Measurements from ENCODE around the gene OSBPL3.

Gene OSBPL3

DNA sequence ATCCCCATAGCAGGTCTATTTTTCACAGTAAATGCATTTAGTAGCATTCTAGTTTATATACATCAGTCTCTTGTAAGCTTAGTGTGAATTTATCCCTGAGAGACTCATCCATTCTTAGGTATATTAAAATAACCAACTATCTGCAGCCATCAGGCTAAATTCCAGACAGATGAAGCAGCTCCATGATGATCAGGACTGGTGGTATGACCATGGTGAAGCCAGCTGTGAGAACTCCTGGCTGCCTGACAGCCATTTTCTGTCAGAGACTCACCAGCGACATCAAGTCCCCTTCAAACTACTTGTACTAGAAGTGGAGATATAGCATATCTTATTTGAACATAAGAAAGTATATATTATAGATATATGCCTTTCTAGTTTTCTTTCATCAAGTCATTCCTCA is 152.4 kb downstream of the OSBPL3 start:
- DNase-seq (ENCODE audit: low spot score): no peak

DNA sequence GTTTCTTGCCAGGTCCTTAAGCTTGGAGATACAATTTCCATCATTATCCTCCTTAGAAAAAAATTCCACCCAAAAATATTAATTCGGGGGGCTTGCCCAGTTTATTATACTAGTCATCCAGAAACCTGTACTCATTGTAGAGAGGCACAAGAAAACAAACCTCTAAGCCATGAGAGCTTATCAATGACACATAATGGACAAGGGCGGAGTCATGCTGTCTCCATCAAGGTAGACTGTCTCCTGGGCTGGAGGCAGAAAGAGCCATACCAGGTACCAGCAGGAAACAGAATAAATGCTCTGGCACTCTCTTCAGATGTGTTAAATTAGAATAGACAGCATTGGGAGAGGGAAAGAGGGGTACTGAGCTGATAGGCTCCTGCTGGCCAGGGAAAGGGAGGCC is 153.0 kb downstream of the OSBPL3 start:
- DNase-seq (ENCODE audit: low spot score): no peak

DNA sequence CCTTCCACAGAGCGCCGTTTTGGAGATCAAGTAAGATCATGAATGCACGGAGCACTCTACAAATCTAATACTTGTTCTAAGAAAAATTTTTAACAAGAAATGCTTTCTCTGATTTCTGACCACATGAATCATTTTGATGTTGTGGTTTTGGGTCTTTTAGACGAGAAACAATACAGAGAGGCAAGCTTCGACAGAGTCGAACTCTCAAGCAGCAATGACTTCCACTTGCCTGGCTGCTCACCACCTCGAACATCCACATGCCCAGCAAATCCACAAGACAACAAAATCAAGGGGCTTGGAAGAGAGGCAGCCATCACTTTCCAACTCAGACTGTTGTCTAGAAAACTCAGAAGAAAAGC is 153.3 kb downstream of the OSBPL3 start:
- DNase-seq (ENCODE audit: low spot score): no peak

DNA sequence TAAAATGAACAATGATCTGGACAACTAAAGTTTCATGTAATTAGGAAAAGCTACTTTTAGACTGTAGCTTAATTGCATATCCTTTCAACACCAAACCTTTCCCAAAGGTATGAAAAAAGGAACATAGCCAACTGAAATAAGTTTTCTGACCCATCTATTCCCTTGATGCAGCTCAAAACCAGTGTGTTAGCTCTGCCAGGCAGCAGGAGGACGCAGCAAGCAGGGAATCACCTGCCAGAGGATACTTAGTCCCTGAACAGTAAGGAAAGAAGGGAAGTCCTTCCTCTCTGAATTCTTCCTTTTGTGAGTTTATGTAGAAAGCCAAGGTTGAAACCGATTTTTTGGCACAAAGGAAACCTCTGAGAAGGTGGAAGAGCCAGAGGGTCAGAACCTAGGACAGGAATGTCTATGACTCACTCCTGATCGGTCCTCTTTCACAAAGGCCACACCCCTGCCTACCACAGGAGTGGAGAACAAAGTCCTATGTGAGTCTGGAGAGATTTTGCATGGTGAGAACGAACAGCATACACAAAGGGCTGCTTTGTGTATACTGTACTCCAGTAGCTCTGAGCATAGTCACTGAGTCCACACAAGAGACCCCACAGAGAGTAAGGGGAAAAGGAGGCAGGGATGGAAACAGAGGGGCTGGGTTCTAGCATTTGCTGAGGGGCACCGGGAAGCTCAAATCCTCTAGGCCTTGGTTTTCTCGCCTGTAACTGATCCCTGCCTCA is 153.9 kb downstream of the OSBPL3 start:
- no peak for DNase-seq (ENCODE audit: low spot score)

DNA sequence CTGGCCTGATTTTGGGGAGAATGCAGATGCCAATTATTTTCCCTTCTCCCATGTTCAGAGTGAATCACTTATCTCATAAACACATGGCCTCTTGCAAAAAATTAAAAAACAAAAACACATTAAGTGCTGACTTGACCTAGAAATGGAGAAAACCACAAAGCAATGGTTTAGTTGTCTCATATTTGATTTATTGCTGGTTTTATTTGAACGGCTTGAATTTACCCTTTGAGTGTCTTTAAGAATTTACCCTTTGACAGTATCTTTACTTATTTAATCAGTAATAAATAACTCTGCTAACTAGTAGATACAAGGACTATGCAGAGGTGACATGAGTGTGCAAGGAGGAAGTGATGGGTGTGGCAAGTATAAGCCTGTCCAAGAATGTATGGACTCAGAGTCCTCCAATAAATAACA is 154.6 kb downstream of the OSBPL3 start:
- DNase-seq (ENCODE audit: low spot score): no peak

DNA sequence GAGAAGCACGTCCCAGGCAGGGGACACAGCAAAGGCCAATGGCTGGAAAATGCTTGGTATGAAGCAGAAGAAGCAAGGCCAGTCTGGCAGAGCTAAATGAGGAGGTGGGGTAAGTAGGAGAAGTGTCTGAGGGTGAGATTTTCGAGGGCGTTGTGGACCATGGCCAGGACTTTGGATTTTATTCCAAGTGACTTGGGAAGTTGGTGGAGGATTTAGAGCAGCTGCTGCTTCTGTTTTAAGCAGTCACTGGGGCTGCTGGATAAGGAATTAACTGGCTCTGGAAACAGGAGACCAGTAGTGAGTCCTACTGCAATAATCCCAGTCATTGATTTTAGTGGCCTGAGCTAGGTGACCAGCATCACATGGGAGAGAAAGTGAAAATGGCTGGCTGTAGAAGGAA is 155.1 kb downstream of the OSBPL3 start:
- DNase-seq (ENCODE audit: low spot score): no peak

DNA sequence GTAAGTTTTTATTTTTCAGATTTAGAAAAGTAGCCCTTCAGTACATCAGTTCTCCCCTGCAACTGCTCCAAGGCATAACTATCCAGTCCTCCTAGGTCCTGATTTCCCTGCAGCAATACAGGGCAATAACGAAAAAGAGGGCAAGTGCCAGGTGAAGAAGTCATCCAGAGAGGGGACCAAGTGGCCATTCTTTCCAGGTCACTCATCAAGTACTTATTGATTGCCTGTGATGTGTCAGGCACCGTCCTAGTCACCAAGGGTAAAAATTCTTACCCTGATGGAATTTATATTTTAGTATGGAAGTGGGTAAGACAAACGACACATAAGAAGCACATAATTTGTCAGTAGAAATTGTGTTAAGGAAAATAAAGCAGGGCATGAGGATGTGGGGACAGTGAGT is 155.6 kb downstream of the OSBPL3 start:
- DNase-seq (ENCODE audit: low spot score): no peak

DNA sequence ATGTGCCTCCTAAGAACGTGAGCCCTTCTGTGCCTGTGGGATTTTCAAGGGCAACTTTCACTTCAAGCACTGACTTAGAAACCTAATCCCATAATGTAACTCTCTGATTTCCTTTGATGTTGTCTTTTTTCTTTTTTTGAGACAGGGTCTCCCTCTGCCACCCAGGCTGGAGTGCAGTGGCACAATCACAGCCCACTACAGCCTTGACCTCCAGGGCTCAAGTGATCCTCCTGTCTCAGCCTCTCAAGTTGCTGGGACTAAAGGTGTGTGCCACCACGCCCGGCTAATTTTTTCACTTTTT is 158.3 kb downstream of the OSBPL3 start:
- no peak for DNase-seq (ENCODE audit: low spot score)

DNA sequence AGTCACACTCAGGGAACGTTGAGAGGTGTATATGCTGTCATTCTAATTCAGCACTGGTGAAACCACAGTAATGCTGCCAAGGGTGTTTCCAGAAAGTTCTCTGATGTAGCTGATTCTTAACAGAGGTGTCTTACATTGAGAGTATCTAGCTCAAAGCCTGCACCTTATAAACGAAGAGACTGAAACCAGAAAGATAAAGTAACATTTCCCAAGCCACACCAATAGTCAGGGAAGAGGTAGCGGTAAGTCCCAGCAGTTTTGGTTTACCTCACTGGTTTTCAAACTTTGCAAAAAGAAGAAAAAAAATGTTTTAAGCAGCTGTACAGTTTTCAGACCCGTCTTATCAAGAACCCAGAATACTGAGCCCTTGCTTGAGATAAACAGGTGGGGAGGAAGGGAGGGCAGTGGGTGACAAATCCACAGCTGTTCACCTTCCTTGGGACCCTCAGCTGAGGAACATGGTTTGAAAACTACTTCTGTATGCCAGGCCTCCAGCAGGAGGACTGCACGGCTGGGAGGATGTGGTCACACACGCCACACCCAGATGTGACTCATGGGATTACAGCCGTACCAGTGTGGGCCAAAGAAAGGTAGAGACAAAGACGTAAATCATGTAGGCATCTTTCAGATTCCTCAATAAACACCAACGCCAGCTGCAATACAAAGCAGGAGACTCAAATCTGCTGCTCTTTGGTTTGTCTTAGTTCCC is 158.8 kb downstream of the OSBPL3 start:
- DNase-seq (ENCODE audit: low spot score): no peak

DNA sequence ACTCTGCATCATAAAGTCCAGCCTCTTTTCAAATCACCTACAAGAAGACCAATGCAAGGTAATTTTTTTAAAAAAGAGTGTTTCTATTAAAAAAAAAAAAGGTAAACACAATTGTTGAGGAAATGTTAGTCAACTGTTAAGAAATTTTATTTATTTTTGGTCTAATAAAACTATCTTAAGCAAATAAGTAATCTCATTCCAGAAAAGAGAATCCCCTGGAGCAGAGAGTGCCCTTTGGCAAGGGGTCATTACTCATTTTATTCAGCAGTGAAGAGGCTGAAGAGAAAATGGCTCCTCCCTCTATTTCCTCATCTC is 159.3 kb downstream of the OSBPL3 start:
- no peak for DNase-seq (ENCODE audit: low spot score)

DNA sequence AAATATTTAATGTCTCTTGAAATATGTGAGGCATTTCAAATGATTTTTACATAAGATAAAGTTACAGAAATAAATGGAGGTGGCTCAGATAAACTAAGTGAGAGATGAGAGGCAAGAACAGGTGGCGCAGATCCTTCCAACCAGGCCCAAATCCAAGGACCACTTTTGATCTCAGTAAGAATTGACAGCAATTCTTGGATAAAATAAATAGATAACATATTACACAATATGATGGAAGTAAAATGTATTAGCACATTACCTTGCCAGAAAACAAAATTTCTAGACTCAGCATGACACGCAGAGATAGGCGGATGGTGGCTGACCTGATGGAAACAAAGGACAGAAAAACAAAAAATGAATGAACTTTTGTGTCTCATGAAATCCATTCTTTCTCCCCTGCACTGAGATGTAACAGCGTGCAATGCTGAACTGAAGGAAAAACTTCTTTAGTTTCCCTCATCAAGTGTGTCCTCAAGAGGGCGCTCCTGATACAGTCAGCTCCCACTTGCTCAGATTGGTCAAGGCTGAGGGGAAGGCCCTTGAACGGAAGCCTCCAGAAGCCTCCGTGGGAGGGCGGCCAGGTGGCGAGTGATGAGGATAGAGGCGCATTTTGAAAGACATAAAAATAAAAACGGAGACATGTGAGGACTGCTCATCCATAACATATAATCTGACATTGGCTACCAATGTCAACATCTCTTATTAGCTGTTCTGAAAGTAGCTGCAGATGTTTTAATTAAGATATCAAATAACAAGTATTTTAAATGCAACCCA is 159.9 kb downstream of the OSBPL3 start:
- DNase-seq (ENCODE audit: low spot score): no peak

DNA sequence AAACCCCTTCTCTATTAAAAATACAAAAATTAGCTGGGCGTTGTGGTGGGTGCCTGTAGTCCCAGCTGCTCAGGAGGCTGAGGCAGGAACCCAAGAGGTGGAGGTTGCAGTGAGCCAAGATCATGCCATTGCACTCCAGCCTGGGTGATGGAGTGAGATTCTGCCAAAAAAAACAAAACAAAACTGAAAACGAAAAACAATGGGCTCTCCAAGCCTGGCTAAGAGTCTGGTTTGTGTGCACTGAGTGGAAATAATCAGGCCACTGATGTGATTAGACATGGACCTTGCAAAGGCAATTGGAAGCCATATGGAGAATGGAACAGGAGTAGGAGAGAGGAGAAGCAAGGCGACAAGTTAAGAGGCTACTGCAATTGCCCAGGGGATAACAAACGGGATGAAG is 162.6 kb downstream of the OSBPL3 start:
- no peak for DNase-seq (ENCODE audit: low spot score)

DNA sequence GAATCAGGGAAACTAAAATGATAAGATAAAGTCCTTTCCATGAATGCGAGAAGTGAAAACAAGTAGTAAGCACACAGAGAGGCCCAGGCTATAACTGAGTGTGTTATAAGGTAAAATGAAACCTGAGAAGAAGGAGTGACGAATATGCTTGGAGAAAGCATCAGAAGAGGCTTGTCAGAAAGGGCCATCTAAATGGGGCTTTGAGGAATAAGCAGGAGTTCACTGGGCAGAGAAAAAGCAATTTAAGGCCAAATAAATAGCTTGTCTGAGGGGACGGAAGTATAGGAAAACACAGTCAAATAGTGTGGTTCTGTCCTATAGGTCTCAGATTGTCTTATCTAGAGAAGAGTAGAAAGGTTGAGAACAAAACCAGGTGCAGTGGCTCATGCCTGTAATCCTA is 163.1 kb downstream of the OSBPL3 start:
- DNase-seq (ENCODE audit: low spot score): no peak

DNA sequence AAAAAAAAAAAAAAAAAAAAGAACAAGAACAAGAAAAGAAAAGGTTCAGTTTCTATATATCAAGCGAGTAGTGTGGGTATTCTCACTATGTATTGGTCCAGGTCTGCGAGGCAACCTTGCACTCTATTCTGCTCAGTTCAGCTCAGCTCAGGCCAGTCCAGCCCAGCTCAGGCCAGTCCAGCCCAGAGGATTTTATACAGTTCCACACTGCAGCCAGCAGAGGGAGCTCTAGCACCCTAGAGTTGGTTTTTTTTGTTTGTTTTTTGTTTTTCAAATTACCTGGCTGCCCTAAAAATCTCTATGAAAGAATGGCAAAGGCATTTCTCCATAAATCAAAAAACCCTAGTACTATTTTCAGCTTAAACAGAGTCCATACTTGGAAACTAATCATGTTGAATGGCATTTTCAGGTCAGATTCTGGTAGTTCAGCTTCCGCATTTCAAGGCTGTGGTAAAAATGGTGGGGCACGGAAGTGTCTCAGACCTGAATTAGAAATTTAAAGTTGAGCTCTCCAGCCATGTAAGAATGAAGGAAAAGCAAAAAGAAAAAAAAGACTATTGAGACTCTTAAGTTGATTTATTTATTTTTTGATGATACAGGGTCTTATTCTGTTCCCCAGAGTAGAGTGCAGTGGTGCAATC is 167.6 kb downstream of the OSBPL3 start:
- no peak for DNase-seq (ENCODE audit: low spot score)

DNA sequence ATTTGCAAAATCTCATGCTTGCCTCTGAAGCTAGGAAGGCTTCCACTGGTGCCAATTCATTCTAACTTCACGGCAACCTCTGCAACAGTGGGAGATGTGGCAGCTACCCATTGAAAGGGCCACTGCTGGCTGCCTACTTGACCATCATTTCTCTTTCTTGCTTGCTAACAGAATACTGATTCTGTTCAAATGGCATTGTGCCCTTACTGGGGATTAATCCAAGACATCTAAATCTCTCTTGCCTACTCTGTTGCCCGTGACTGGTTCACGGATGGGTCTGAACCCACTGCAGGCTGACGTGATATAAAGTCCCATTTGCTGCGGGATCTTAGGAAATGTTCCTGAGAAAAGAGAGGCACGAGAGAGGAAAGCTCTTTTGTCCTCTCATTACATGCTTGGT is 171.5 kb downstream of the OSBPL3 start:
- no peak for DNase-seq (ENCODE audit: low spot score)

DNA sequence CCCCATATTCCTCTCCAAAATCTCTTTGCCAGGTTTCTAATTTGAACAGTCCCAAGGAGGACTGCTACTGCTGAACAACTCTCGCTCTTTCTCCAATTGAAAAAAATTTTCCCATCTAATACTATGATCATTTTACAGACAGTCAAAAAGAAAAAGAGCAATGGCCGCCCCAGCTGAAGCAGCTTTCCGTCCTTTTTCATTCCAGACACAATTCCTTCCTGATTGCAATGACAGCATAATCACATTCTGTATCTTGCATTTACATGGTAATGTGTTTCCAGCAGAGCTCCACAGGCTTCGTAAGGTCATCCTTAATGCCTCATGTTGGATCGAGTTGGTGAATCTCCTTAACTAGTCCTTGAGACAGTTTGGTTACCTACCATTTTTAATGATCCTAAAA is 177.7 kb downstream of the OSBPL3 start:
- DNase-seq (ENCODE audit: low spot score): no peak

DNA sequence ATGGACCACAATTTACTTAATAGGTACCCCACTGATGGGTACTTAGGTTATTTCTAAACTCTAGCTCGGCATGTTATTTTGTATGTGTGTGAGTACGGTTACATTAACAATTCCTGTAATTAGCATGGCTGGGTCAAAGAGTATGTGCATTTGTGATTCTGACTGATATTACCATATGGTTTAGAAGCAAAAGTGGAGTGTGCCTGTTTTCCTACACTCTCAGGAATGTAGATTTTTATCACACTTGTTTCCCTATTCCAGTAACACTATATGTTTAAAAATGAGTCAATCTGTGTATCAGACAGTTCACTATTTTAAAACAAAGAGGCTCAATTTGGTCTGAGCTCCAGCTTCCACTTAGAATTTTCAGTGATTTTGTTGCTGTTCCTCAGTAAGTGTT is 178.1 kb downstream of the OSBPL3 start:
- no peak for DNase-seq (ENCODE audit: low spot score)

DNA sequence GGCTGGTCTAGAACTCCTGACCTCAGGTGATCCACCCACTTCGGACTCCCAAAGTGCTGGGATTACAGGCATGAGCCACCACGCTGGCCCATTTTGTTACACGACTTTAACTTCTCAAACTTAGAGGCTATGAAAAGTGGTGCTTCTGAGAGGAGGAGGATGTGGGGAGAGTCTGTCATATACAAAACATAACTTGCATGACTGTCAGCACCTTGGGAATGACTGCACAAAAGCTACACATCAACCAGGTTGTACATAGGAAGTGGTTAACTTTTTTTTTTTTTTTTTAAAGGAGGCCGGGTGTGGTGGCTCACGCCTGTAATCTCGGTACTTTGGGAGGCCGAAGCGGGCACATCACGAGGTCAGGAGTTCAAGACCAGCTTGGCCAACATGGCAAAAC is 179.3 kb downstream of the OSBPL3 start:
- DNase-seq (ENCODE audit: low spot score): no peak

DNA sequence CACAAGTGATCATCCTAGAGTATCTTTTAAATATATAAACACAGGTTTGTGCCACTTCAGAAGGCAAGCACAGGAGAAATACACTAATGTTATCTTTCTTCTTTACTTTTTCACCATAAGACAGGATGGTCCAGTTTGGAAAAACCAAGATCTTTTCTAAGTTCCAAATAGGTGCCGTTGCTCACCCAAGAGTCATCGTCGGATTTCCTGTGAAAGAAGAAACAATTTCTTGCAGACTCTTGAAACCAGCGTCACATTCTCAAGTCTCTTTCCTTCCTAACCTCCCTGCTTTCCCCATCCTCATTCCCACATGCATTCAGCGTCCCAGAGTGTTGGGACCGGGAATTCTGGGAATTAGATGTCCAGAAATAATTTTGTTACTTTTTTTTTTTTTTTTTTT is 179.9 kb downstream of the OSBPL3 start:
- no peak for DNase-seq (ENCODE audit: low spot score)

DNA sequence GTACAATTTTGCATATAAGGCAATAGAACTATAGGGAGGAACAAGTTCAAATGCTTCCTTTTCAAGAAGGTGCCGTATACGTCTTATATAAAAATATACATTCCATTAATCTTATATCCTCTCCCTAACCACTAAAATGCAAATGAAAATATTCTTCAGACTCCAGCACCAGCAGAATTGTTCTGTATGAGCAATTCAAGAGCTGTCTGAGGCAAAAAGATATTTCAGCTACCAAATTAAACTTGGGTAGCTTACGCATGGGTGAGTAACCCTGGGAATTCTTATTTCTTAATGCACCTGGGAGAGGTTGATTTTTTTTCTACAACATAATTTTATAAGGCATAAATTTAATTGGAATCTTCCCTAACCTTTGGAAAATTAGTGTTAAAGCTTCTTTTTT is 180.5 kb downstream of the OSBPL3 start:
- no peak for DNase-seq (ENCODE audit: low spot score)

DNA sequence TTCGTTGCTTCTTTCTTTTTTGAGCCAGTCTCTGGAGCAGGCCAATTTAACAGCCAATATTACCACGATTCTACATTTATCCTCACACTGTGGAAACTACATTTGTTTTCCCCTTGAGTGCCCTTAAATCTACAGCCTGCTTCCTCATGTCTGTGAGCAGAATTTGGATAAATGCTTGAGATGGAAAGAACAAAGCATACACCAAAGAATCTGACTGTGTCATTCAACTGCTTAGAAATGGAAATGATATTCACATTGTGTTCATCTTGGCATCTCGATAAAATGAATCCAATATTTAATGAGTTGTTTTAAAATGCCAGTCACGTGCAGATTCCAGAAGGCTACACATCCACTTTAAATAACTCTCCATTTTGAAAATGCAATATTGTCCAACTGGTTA is 181.7 kb downstream of the OSBPL3 start:
- DNase-seq (ENCODE audit: low spot score): no peak

DNA sequence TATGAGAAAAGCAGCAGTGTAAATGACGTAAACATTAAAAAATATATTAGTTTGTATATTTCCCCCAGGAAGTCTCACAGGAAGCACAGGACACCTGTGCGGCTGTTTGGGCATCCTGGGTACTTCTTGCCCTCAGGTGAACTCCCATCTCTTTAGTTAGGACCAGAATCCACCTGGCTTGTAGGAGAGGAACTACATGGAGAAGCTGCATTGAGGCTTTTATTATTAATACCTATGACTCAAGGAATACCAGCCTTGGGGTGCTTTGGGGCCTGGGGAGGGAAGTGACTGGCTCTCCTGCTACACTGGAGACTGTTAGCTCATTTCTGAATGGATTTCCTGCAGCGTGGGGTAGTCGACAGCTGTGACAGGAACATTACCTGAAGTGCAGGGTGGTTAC is 182.7 kb downstream of the OSBPL3 start:
- DNase-seq (ENCODE audit: low spot score): no peak

DNA sequence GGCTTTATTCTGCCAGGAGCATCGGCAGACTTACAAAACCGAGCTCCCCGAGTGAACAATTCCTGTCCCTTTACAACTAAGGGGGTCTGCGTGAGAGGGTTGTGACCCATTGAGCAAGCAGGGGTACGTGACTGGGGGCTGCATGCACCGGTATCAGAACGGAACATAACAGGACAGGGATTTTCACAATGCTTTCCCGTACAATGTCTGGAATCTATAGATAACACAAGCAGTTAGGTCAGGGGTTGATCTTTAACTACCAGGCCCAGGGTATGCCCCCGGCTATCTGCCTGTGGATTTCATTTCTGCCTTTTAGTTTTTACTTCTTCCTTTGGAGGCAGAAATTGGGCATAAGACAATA is 184.6 kb downstream of the OSBPL3 start:
- DNase-seq (ENCODE audit: low spot score): no peak
